H1 (cell line): ENCODE data around the gene CUX1. TPM values are rescaled to one million over a fixed set of nuclear protein-coding genes. Genes with fewer than 3 reads are reported as not detected.
"Not testable (repeated sequence)": the region's sequence is repeated elsewhere in the genome, so short reads cannot be mapped to it uniquely, and the experiment has no call there.

Experiments used
- CTCF ChIA-PET: fragments of 300-600 bp; sonication (Branson Sonifier 250); formaldehyde crosslinking; loops from one replicate; lab custom pipeline; 2021; ENCODE audit not compliant: partially characterized antibody; lab: Charles Lee
- POLR2A ChIA-PET: fragments of 300-600 bp; sonication (Branson Sonifier 250); formaldehyde crosslinking; loops from one replicate; lab custom pipeline; 2021; ENCODE audit warnings: inconsistent platforms; ENCODE audit not compliant: partially characterized antibody; lab: Charles Lee
- DNase-seq, 2 experiments: peaks; one replicate each; pipeline versions ENCODE4 v3.0.0 to v3.0.0-alpha.2; 2010 to 2022; ENCODE audit warnings: low spot score in 2 of 2, low read depth in 1 of 2, mixed read lengths in 1 of 2
- FAIRE-seq: peaks from 2 replicates; lab custom pipeline; 2011; peaks lifted over from hg19 to GRCh38; lab: Jason Lieb, UNC
- H2AFZ ChIP-seq: 2 replicates; pipeline ENCODE4 v1.8.1; 2012; ENCODE audit warnings: low read length, inconsistent platforms
- H2AK5ac ChIP-seq: 2 replicates; pipeline ENCODE4 v1.6.1; 2013; ENCODE audit warnings: low read depth, low read length
- H2BK120ac ChIP-seq: replicated peaks from 2 replicates; pipeline ENCODE3; 2013; ENCODE audit warnings: low read depth, low read length, inconsistent platforms
- H2BK12ac ChIP-seq: 2 replicates; pipeline ENCODE4 v1.6.1; 2013; ENCODE audit warnings: low read depth, low read length
- H2BK15ac ChIP-seq: 2 replicates; pipeline ENCODE4 v1.6.1; 2013; ENCODE audit warnings: low read length
- H2BK20ac ChIP-seq: 2 replicates; pipeline ENCODE4 v1.6.1; 2013; ENCODE audit warnings: low read length
- H2BK5ac ChIP-seq: 2 replicates; pipeline ENCODE4 v1.6.1; 2013; ENCODE audit warnings: low read depth, low read length
- H3K14ac ChIP-seq: 2 replicates; pipeline ENCODE4 v1.6.1; 2013; ENCODE audit warnings: inconsistent platforms; ENCODE audit not compliant: insufficient read length
- H3K18ac ChIP-seq: 2 replicates; pipeline ENCODE4 v1.6.1; 2013; ENCODE audit warnings: low read length; ENCODE audit errors: extremely low read depth
- H3K23ac ChIP-seq: 2 replicates; pipeline ENCODE4 v1.6.1; 2013; ENCODE audit warnings: inconsistent platforms; ENCODE audit not compliant: insufficient read length
- H3K23me2 ChIP-seq: 2 replicates; pipeline ENCODE4 v1.6.1; 2013; ENCODE audit warnings: low read depth, low read length
- H3K27ac ChIP-seq: 2 replicates; pipeline ENCODE4 v1.6.1; 2011; ENCODE audit warnings: low read depth, low read length, inconsistent platforms
- H3K27me3 ChIP-seq, 4 experiments: replicated peaks in 1 of 4; 1 replicate in 1 of 4; 2 replicates in 3 of 4; pipeline versions ENCODE4 v1.6.1 to v1.8.1; 2011 to 2013; ENCODE audit warnings: low read length in 3 of 4, mild to moderate bottlenecking in 3 of 4, inconsistent platforms in 2 of 4, mixed read lengths in 2 of 4, moderate library complexity in 1 of 4; ENCODE audit not compliant: control insufficient read depth in 3 of 4, insufficient read depth in 3 of 4; ENCODE audit errors: extremely low read depth in 1 of 4
- H3K36me3 ChIP-seq, 4 experiments: 2 replicates each; pipeline versions ENCODE4 v1.6.1 to v1.8.1; 2011 to 2013; ENCODE audit warnings: mild to moderate bottlenecking in 4 of 4, low read length in 3 of 4, moderate library complexity in 2 of 4, control low read depth in 1 of 4, inconsistent platforms in 1 of 4; ENCODE audit not compliant: insufficient read depth in 4 of 4, control insufficient read depth in 2 of 4
- H3K4ac ChIP-seq: replicated peaks from 2 replicates; pipeline ENCODE3; 2013; ENCODE audit warnings: low read length, low read depth, mixed read lengths, inconsistent platforms; ENCODE audit not compliant: insufficient read length
- H3K4me1 ChIP-seq, 4 experiments: replicated peaks in 1 of 4; 1 replicate in 1 of 4; 2 replicates in 3 of 4; pipeline versions ENCODE4 v1.6.1 to v1.8.1; 2011 to 2013; ENCODE audit warnings: low read length in 3 of 4, inconsistent platforms in 2 of 4, mixed read lengths in 1 of 4; ENCODE audit not compliant: insufficient read depth in 4 of 4, control insufficient read depth in 3 of 4
- H3K4me2 ChIP-seq, 2 experiments: 2 replicates each; pipeline versions ENCODE4 v1.6.1 to v1.8.1; 2011 to 2013; ENCODE audit warnings: low read depth in 2 of 2, low read length in 2 of 2, control low read depth in 1 of 2, inconsistent platforms in 1 of 2, mild to moderate bottlenecking in 1 of 2; ENCODE audit not compliant: insufficient read depth in 1 of 2
- H3K4me3 ChIP-seq, 4 experiments: fragments of 200-600, 300-600 bp in 1 of 4; sonication (generic), shearing (Covaris generic), sonication (Bioruptor Twin) in 1 of 4; 2 replicates each; pipeline versions ENCODE4 v1.5.1 to v1.8.1; 2011 to 2016; ENCODE audit warnings: low read length in 4 of 4, low read depth in 3 of 4, control low read depth in 2 of 4, inconsistent platforms in 2 of 4, mild to moderate bottlenecking in 2 of 4, mixed read lengths in 1 of 4, moderate library complexity in 1 of 4; ENCODE audit not compliant: insufficient read depth in 2 of 4; ENCODE audit errors: extremely low read depth in 1 of 4
- H3K56ac ChIP-seq: replicated peaks from 2 replicates; pipeline ENCODE3; 2013; ENCODE audit warnings: low read depth, mild to moderate bottlenecking, mixed read lengths, low read length, inconsistent platforms; ENCODE audit not compliant: insufficient read length
- H3K79me1 ChIP-seq: 2 replicates; pipeline ENCODE4 v1.6.1; 2013; ENCODE audit warnings: low read depth, low read length, control low read depth
- H3K79me2 ChIP-seq, 2 experiments: 2 replicates each; pipeline versions ENCODE4 v1.6.1 to v1.8.1; 2012 to 2013; ENCODE audit warnings: low read length in 2 of 2, mild to moderate bottlenecking in 2 of 2, inconsistent platforms in 1 of 2; ENCODE audit not compliant: insufficient read depth in 2 of 2, control insufficient read depth in 1 of 2
- H3K9ac ChIP-seq, 4 experiments: replicated peaks in 1 of 4; 1 replicate in 1 of 4; 2 replicates in 3 of 4; pipeline versions ENCODE4 v1.6.1 to v1.8.1; 2011 to 2013; ENCODE audit warnings: low read depth in 3 of 4, low read length in 3 of 4, control low read depth in 2 of 4, mild to moderate bottlenecking in 2 of 4, moderate library complexity in 2 of 4, inconsistent platforms in 1 of 4; ENCODE audit errors: extremely low read depth in 1 of 4
- H3K9me3 ChIP-seq, 2 experiments: 2 replicates each; pipeline versions ENCODE4 v1.6.1 to v1.8.1; 2012 to 2013; ENCODE audit warnings: mild to moderate bottlenecking in 2 of 2, moderate library complexity in 2 of 2, control low read depth in 1 of 2, inconsistent platforms in 1 of 2, low read depth in 1 of 2, low read length in 1 of 2, mixed read lengths in 1 of 2; ENCODE audit not compliant: insufficient read depth in 2 of 2
- H4K20me1 ChIP-seq, 2 experiments: replicated peaks in 1 of 2; 2 replicates each; pipeline versions ENCODE3 to v1.8.1; 2011 to 2013; ENCODE audit warnings: inconsistent platforms in 2 of 2, low read length in 2 of 2, mild to moderate bottlenecking in 1 of 2; ENCODE audit not compliant: insufficient read depth in 2 of 2, control insufficient read depth in 1 of 2
- H4K5ac ChIP-seq: 2 replicates; pipeline ENCODE4 v1.6.1; 2013; ENCODE audit warnings: low read length, low read depth, mixed read lengths, inconsistent platforms; ENCODE audit not compliant: insufficient read length
- H4K8ac ChIP-seq: 2 replicates; pipeline ENCODE4 v1.8.0; 2013; ENCODE audit warnings: mild to moderate bottlenecking, moderate library complexity, low read length, inconsistent platforms; ENCODE audit not compliant: insufficient read depth; ENCODE audit errors: extremely low read depth
- H4K91ac ChIP-seq: replicated peaks from 2 replicates; pipeline ENCODE3; 2013; ENCODE audit warnings: low read length, mixed read lengths, inconsistent platforms; ENCODE audit not compliant: insufficient read length
- WGBS, 2 experiments: shearing (Covaris generic) in 1 of 2; methylation state at CpG; one replicate each; pipeline versions ENCODE4 v1.1.6 to v1.1.7; 2013 to 2015; ENCODE audit warnings: low lambda C conversion rate in 2 of 2, mixed read lengths in 2 of 2, inconsistent platforms in 1 of 2, low coverage in 1 of 2, missing lambda C conversion rate in 1 of 2; ENCODE audit not compliant: insufficient replicate concordance in 2 of 2, insufficient coverage in 1 of 2, insufficient read length in 1 of 2; ENCODE audit errors: extremely low coverage in 1 of 2, missing lambda C conversion rate in 1 of 2; 5-methylcytosine and 5-hydroxymethylcytosine counted together
- polyA plus RNA-seq, 7 experiments: library from polyadenylated mRNA; depleted of rRNA in 3 of 7; stranded (reverse) in 5 of 7; unstranded in 2 of 7; fragments of >200 nt in 5 of 7; fragments of 200-250 nt in 2 of 7; gene quantifications; 1 replicate in 5 of 7; 2 replicates in 1 of 7; 4 replicates in 1 of 7; pipeline versions ENCODE4 v1.2.1 to v1.2.3, GENCODE V29; 2011 to 2013; ENCODE audit warnings: missing spikeins in 2 of 7, mixed read lengths in 2 of 7
- total RNA-seq: library from RNA; stranded (reverse); fragmentation: NEBNext Ultra II Directional; extraction: Animal tissue kit (Norgen Biotek cat#: 25700); gene quantifications from 2 replicates; pipeline ENCODE4 v1.2.1, GENCODE V29; 2021

Gene CUX1
- total and polyA plus RNA-seq, 2 of the 8 experiments (the other 6 are each of a cell fraction or from before 2014, with no cell fraction given), result 21.6 to 65.9 TPM

- H4K91ac ChIP-seq, H3K4me3 ChIP-seq: not testable (repeated sequence)
Observed at GRCh38 chr7:102012112-102012830, 194.8 kb downstream of the CUX1 start.

More at GRCh38 chr7:102012112-102012830, 194.8 kb downstream of the CUX1 start:
- H3K4me1 ChIP-seq, H2BK5ac ChIP-seq, H3K23ac ChIP-seq, H3K4ac ChIP-seq, H3K18ac ChIP-seq, POLR2A ChIA-PET, H4K5ac ChIP-seq, DNase-seq, H3K23me2 ChIP-seq, H4K20me1 ChIP-seq, H2BK15ac ChIP-seq, H3K79me1 ChIP-seq, H4K8ac ChIP-seq, H2BK20ac ChIP-seq, H3K9me3 ChIP-seq, H3K9ac ChIP-seq, H3K56ac ChIP-seq, H2BK12ac ChIP-seq, H2BK120ac ChIP-seq, H3K79me2 ChIP-seq, H3K27me3 ChIP-seq, H3K4me2 ChIP-seq, H2AK5ac ChIP-seq, H3K27ac ChIP-seq, H3K36me3 ChIP-seq, H2AFZ ChIP-seq, FAIRE-seq, H3K14ac ChIP-seq: not testable (repeated sequence)
- CTCF ChIA-PET, result interaction anchor here (0.6 to 2.0 kb wide), 4 partner anchors 8 to 58 kb away, joined by 3 to 5 read pairs (median 4); no protein-coding TSS in a partner anchor
- WGBS, 2 experiments, result 91% methylated on average over 13 of the region's 13 CpGs; no CpG with 5 or more reads in 1 of the 2 experiments
